Measurements from ENCODE around the gene GUCA2A. TPM values are rescaled to one million over a fixed set of nuclear protein-coding genes. Genes with fewer than 3 reads are reported as not detected.

Gene GUCA2A
- total RNA-seq, 1 experiment from 2014 or later, result not detected

- Mint-ChIP-seq H3K36me3 (ENCODE audit: insufficient read depth in 1 of 3, low read depth in 3 of 3) (no peaks in the 10 kb centered on the region; a peak in 1 of 7 replicates), H3K4me3 (no peak overlapping the region), H3K27ac (no peak overlapping the region; a peak in 1 of 7 replicates), H3K9me3 (no peaks in the 10 kb centered on the region), H3K4me1 (no peaks in the 10 kb centered on the region), H3K27me3 (ENCODE audit: low read depth) (peaks cover 12% of the 10 kb centered on the region)
- H3K27ac ChIP-seq (ENCODE audit: insufficient read length, low read depth, low read length), result no peak overlapping the region
- no peak overlapping the region for H2BK5ac ChIP-seq (ENCODE audit: insufficient read length, low read length)
- DNase-seq, result no peak
- H4K20me1 ChIP-seq (ENCODE audit: control insufficient read depth, insufficient read depth, insufficient read length), result no peaks in the 10 kb centered on the region
- no peak overlapping the region for H2AK5ac ChIP-seq (ENCODE audit: insufficient read length, low read length)
- H4K8ac ChIP-seq (replicated peaks; ENCODE audit: insufficient read length, low read depth, low read length), result no peak overlapping the region
- H3K9ac ChIP-seq (ENCODE audit: extremely low read depth, insufficient read length, low read length), result no peak overlapping the region
- no peak overlapping the region for H3K14ac ChIP-seq (ENCODE audit: insufficient read depth, low read length)
- no peak overlapping the region for H3T11ph ChIP-seq (ENCODE audit: low read length)
- no peak for TF ChIP-seq CTCF (conservative IDR thresholded peaks at IDR 0.05)
- no peak overlapping the region for H3K56ac ChIP-seq (ENCODE audit: insufficient read length, low read depth, low read length)
- no peaks in the 10 kb centered on the region for H3K79me2 ChIP-seq (ENCODE audit: insufficient read depth, low read length)
- no peak overlapping the region for H3K4me2 ChIP-seq (ENCODE audit: insufficient read depth, insufficient read length, low read length)
- H4K91ac ChIP-seq (ENCODE audit: insufficient read length, low read depth, low read length), result no peak overlapping the region
- H4K5ac ChIP-seq (ENCODE audit: insufficient read length, low read depth, low read length), result no peak overlapping the region
- H3K18ac ChIP-seq (ENCODE audit: insufficient read length, low read depth, low read length), result no peak overlapping the region
- H2BK12ac ChIP-seq (ENCODE audit: insufficient read length, low read depth, low read length), result no peak overlapping the region
- H3K4me1 ChIP-seq (ENCODE audit: insufficient read depth, low read length), result no peaks in the 10 kb centered on the region
- no peak overlapping the region for H2BK20ac ChIP-seq (ENCODE audit: low read depth, low read length, poor library complexity, severe bottlenecking)
- no peak overlapping the region for H3K23ac ChIP-seq (ENCODE audit: insufficient read length, low read depth, low read length)
- H3K9me3 ChIP-seq (ENCODE audit: control insufficient read depth, low read depth, low read length), result no peaks in the 10 kb centered on the region
- H2BK15ac ChIP-seq (ENCODE audit: low read depth, low read length), result no peak overlapping the region
- H2AFZ ChIP-seq (ENCODE audit: low read length), result no peak overlapping the region
- no peaks in the 10 kb centered on the region for H3K27me3 ChIP-seq (ENCODE audit: insufficient read depth, low read length)
- H3K79me1 ChIP-seq (ENCODE audit: insufficient read depth, low read depth, low read length, poor library complexity, severe bottlenecking), result no peaks in the 10 kb centered on the region
- H2BK120ac ChIP-seq (ENCODE audit: low read depth, low read length, poor library complexity, severe bottlenecking), result no peak overlapping the region
- H3K23me2 ChIP-seq (ENCODE audit: insufficient read length, low read depth, low read length, poor library complexity, severe bottlenecking), result no peaks in the 10 kb centered on the region
- H3K4ac ChIP-seq (ENCODE audit: low read depth, low read length), result no peak overlapping the region
- WGBS (ENCODE audit: extremely low coverage, insufficient read length, low lambda C conversion rate), result no CpG with 5 or more reads among the region's 3 CpGs
Measured at GRCh38 chr1:42152119-42152518, 12.4 kb downstream of the GUCA2A start.

Measured in H9 (cell line).